Measurements from ENCODE around the gene LRP3. TPM values are rescaled to one million over a fixed set of nuclear protein-coding genes. Genes with fewer than 3 reads are reported as not detected.

The LRP3 gene
- total and polyA plus RNA-seq, 2 of the 13 experiments (the other 11 are each of a cell fraction or from before 2014, with no cell fraction given): 17.6 to 51.6 TPM

DNA sequence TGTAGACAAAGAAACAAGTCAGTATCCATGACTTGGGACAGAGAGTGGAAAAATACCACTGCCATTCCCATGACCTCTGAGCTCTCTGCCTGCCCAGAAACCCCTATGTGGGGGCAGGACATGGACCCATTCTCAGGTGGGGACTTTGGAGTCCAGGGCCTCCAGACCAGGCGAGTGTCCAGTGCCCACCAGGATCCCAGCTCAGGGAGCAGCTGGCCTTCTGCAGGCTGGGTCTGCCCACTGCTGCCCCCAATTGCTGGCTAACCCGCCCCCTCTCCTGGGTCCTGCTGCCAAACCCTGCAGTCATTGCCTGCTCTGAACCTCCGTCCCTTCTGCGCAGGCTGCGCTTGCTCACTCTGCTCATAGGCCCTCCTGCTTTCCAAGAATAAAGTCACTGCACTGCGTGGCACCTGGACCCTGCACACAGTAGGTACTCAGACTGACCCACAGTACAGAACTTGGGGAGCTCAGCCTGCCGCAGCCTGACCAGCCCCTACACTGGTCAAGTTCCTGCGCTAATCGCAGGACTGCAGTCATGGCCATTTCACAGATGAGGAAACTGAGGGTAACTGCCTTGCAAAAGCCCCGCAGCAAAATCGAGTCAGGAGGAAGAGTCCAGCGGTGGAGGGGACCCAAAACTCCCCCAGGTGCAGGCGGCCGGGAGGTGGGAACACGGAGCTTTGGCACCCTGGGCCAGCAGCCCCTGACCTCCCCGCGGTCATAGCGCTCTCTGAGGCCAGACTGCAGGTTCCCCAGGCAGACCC, 30.7 kb downstream of the LRP3 start (continued):
- peak; percentile 42; the same call in 1 of the 2 replicates for TF ChIP-seq NR2F2 (IDR thresholded peaks at IDR 0.05; ENCODE audit: borderline replicate concordance, low read depth)
- TF ChIP-seq ATAD3A (CRISPR knock-in tag; IDR thresholded peaks at IDR 0.05): no peak
- TF ChIP-seq ARID2 (CRISPR knock-in tag; IDR thresholded peaks at IDR 0.05; ENCODE audit: borderline replicate concordance): no peak
- TF ChIP-seq ZNF326 (CRISPR knock-in tag; IDR thresholded peaks at IDR 0.05; ENCODE audit: borderline replicate concordance): no peak
- TF ChIP-seq PAWR (CRISPR knock-in tag; IDR thresholded peaks at IDR 0.05; ENCODE audit: borderline replicate concordance): no peak
- TF ChIP-seq PRPF4 (IDR thresholded peaks at IDR 0.05; ENCODE audit: low read depth, low read length, poor library complexity, severe bottlenecking): no peak
- TF ChIP-seq NFKB2 (CRISPR knock-in tag; IDR thresholded peaks at IDR 0.05; ENCODE audit: borderline replicate concordance): no peak
- TF ChIP-seq ZNF768 (CRISPR knock-in tag; IDR thresholded peaks at IDR 0.05): peak; percentile 67
- TF ChIP-seq, protein P1, sequence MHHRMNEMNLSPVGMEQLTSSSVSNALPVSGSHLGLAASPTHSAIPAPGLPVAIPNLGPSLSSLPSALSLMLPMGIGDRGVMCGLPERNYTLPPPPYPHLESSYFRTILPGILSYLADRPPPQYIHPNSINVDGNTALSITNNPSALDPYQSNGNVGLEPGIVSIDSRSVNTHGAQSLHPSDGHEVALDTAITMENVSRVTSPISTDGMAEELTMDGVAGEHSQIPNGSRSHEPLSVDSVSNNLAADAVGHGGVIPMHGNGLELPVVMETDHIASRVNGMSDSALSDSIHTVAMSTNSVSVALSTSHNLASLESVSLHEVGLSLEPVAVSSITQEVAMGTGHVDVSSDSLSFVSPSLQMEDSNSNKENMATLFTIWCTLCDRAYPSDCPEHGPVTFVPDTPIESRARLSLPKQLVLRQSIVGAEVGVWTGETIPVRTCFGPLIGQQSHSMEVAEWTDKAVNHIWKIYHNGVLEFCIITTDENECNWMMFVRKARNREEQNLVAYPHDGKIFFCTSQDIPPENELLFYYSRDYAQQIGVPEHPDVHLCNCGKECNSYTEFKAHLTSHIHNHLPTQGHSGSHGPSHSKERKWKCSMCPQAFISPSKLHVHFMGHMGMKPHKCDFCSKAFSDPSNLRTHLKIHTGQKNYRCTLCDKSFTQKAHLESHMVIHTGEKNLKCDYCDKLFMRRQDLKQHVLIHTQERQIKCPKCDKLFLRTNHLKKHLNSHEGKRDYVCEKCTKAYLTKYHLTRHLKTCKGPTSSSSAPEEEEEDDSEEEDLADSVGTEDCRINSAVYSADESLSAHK (CRISPR knock-in tag; IDR thresholded peaks at IDR 0.05; ENCODE audit: borderline replicate concordance): no peak
- no peak for TF ChIP-seq MTA3 (CRISPR knock-in tag; IDR thresholded peaks at IDR 0.05)
- no peak for TF ChIP-seq SP5 (CRISPR knock-in tag; IDR thresholded peaks at IDR 0.05; ENCODE audit: borderline replicate concordance, low read depth)
- no peak for TF ChIP-seq ZC3H13 (CRISPR knock-in tag; IDR thresholded peaks at IDR 0.05)
- TF ChIP-seq ZNF547 (CRISPR knock-in tag; IDR thresholded peaks at IDR 0.05): no peak
- no peak for TF ChIP-seq ZNF333 (CRISPR knock-in tag; IDR thresholded peaks at IDR 0.05; ENCODE audit: borderline replicate concordance)
- TF ChIP-seq DMAP1 (CRISPR knock-in tag; IDR thresholded peaks at IDR 0.05): 0 out of 2 replicates have a peak, but pooled peaks have one; percentile 22
- TF ChIP-seq SIX4 (CRISPR knock-in tag; IDR thresholded peaks at IDR 0.05): no peak
- no peak for TF ChIP-seq SSRP1 (CRISPR knock-in tag; IDR thresholded peaks at IDR 0.05)
- TF ChIP-seq RARA (CRISPR knock-in tag; IDR thresholded peaks at IDR 0.05): no peak
- TF ChIP-seq ZNF232 (CRISPR knock-in tag; IDR thresholded peaks at IDR 0.05; ENCODE audit: borderline replicate concordance): no peak
- TF ChIP-seq, protein P2, sequence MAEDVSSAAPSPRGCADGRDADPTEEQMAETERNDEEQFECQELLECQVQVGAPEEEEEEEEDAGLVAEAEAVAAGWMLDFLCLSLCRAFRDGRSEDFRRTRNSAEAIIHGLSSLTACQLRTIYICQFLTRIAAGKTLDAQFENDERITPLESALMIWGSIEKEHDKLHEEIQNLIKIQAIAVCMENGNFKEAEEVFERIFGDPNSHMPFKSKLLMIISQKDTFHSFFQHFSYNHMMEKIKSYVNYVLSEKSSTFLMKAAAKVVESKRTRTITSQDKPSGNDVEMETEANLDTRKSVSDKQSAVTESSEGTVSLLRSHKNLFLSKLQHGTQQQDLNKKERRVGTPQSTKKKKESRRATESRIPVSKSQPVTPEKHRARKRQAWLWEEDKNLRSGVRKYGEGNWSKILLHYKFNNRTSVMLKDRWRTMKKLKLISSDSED (CRISPR knock-in tag; IDR thresholded peaks at IDR 0.05): no peak
- TF ChIP-seq, protein P3, sequence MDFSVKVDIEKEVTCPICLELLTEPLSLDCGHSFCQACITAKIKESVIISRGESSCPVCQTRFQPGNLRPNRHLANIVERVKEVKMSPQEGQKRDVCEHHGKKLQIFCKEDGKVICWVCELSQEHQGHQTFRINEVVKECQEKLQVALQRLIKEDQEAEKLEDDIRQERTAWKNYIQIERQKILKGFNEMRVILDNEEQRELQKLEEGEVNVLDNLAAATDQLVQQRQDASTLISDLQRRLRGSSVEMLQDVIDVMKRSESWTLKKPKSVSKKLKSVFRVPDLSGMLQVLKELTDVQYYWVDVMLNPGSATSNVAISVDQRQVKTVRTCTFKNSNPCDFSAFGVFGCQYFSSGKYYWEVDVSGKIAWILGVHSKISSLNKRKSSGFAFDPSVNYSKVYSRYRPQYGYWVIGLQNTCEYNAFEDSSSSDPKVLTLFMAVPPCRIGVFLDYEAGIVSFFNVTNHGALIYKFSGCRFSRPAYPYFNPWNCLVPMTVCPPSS (IDR thresholded peaks at IDR 0.05): no peak
- TF ChIP-seq ZKSCAN5 (CRISPR knock-in tag; IDR thresholded peaks at IDR 0.05): no peak
- TF ChIP-seq SOX6 (IDR thresholded peaks at IDR 0.05): no peak
- TF ChIP-seq SOX6 (CRISPR knock-in tag; IDR thresholded peaks at IDR 0.05): no peak
- TF ChIP-seq MYNN (CRISPR knock-in tag; IDR thresholded peaks at IDR 0.05; ENCODE audit: low read depth): no peak
- TF ChIP-seq KDM5B (CRISPR knock-in tag; IDR thresholded peaks at IDR 0.05; ENCODE audit: borderline replicate concordance): 0 out of 2 replicates have a peak, but pooled peaks have one; percentile 47
- TF ChIP-seq ZFP82 (CRISPR knock-in tag; IDR thresholded peaks at IDR 0.05; ENCODE audit: borderline replicate concordance): no peak
- TF ChIP-seq RAD51 (IDR thresholded peaks at IDR 0.05; ENCODE audit: borderline replicate concordance): no peak
